ENCODE results near the gene UGT3A2.

DNA sequence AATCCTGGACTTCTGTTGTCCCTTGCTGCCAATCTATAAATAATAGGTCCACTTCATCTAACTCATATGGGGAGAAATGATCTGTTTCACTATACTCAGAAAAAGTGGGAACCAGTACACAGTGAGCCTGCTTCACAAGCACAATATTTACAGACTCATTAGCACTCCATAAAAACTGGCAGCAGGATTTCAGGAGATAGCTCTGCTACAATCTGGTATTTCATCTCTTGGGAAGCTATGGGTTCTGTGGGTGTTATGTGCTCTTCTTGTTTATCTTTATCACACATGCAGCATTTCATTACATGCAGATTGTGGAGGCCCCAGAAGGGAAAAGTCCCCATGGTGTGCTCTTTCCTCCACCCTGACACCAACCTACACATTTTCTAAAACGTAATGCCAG lies 33.2 kb downstream of the UGT3A2 start:
- no peak for TF ChIP-seq EP300 (IDR thresholded peaks at IDR 0.05; ENCODE audit: borderline replicate concordance)
- TF ChIP-seq, protein P1, sequence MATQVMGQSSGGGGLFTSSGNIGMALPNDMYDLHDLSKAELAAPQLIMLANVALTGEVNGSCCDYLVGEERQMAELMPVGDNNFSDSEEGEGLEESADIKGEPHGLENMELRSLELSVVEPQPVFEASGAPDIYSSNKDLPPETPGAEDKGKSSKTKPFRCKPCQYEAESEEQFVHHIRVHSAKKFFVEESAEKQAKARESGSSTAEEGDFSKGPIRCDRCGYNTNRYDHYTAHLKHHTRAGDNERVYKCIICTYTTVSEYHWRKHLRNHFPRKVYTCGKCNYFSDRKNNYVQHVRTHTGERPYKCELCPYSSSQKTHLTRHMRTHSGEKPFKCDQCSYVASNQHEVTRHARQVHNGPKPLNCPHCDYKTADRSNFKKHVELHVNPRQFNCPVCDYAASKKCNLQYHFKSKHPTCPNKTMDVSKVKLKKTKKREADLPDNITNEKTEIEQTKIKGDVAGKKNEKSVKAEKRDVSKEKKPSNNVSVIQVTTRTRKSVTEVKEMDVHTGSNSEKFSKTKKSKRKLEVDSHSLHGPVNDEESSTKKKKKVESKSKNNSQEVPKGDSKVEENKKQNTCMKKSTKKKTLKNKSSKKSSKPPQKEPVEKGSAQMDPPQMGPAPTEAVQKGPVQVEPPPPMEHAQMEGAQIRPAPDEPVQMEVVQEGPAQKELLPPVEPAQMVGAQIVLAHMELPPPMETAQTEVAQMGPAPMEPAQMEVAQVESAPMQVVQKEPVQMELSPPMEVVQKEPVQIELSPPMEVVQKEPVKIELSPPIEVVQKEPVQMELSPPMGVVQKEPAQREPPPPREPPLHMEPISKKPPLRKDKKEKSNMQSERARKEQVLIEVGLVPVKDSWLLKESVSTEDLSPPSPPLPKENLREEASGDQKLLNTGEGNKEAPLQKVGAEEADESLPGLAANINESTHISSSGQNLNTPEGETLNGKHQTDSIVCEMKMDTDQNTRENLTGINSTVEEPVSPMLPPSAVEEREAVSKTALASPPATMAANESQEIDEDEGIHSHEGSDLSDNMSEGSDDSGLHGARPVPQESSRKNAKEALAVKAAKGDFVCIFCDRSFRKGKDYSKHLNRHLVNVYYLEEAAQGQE (IDR thresholded peaks at IDR 0.05; ENCODE audit: low read depth) = no peak
- TF ChIP-seq, protein P2, sequence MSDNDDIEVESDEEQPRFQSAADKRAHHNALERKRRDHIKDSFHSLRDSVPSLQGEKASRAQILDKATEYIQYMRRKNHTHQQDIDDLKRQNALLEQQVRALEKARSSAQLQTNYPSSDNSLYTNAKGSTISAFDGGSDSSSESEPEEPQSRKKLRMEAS (IDR thresholded peaks at IDR 0.05) = no peak
- no peak for TF ChIP-seq RAD21 (IDR thresholded peaks at IDR 0.05; ENCODE audit: low read depth)
- no peak for TF ChIP-seq CEBPB (IDR thresholded peaks at IDR 0.05)
- no peak for TF ChIP-seq TAF1 (IDR thresholded peaks at IDR 0.05; ENCODE audit: low read depth)
- TF ChIP-seq, protein P3, sequence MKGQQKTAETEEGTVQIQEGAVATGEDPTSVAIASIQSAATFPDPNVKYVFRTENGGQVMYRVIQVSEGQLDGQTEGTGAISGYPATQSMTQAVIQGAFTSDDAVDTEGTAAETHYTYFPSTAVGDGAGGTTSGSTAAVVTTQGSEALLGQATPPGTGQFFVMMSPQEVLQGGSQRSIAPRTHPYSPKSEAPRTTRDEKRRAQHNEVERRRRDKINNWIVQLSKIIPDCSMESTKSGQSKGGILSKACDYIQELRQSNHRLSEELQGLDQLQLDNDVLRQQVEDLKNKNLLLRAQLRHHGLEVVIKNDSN (IDR thresholded peaks at IDR 0.05) = no peak
- TF ChIP-seq YY1 (IDR thresholded peaks at IDR 0.05; ENCODE audit: low read depth) = no peak
- TF ChIP-seq EGR1 (IDR thresholded peaks at IDR 0.05) = no peak
- no peak for TF ChIP-seq TCF12 (IDR thresholded peaks at IDR 0.05; ENCODE audit: low read depth)
- no peak for TF ChIP-seq CREB1 (IDR thresholded peaks at IDR 0.05; ENCODE audit: low read depth)
- no peak for TF ChIP-seq FOXM1 (IDR thresholded peaks at IDR 0.05; ENCODE audit: borderline replicate concordance, low read depth)

Measured in Ishikawa (cell line).